Effector memory CD8-positive, alpha-beta T cell (primary cell): Measurements from ENCODE around the gene GSTM1.

Experiments
- ATAC-seq: fragments of 150-1000 bp; cut with Tn5 transposase; replicated peaks from 2 replicates; pipeline ENCODE4 v1.10.0; 2021; ENCODE audit warnings: mild to moderate bottlenecking, moderate library complexity
- DNase-seq, 3 experiments: peaks; one replicate each; pipeline ENCODE4 v3.0.0; 2021
- H3K27ac Mint-ChIP-seq, 2 donors: one replicate each; pipeline ENCODE4 v1.8.0; 2022; ENCODE audit warnings: mild to moderate bottlenecking in 2 of 2, mixed read lengths in 2 of 2, moderate library complexity in 2 of 2
- H3K27me3 Mint-ChIP-seq, 2 donors: one replicate each; pipeline ENCODE4 v1.8.0; 2022; ENCODE audit warnings: mixed read lengths in 2 of 2
- H3K36me3 Mint-ChIP-seq: one replicate; pipeline ENCODE4 v1.8.0; 2022; ENCODE audit warnings: mild to moderate bottlenecking, moderate library complexity, mixed read lengths; ENCODE audit not compliant: insufficient read depth
- H3K4me1 Mint-ChIP-seq, 2 donors: one replicate each; pipeline ENCODE4 v1.8.0; 2022; ENCODE audit warnings: low read depth in 2 of 2, mixed read lengths in 2 of 2
- H3K4me3 Mint-ChIP-seq, 2 donors: one replicate each; pipeline ENCODE4 v1.8.0; 2022; ENCODE audit warnings: mild to moderate bottlenecking in 2 of 2, mixed read lengths in 2 of 2, moderate library complexity in 2 of 2
- H3K9me3 Mint-ChIP-seq, 2 donors: one replicate each; pipeline ENCODE4 v1.8.0; 2022; ENCODE audit warnings: mixed read lengths in 2 of 2
- total RNA-seq, 9 experiments: gene quantifications; one replicate each; lab custom pipeline; 2026; lab: John Stamatoyannopoulos, UW

GSTM1 gene
- 0 to 12.2 (median 7.5) reads per million in 9 experiments for total RNA-seq

- Mint-ChIP-seq H3K27me3 (no peaks in the 10 kb centered on the region), H3K4me1 (no peaks in the 10 kb centered on the region), H3K9me3 (no peaks in the 10 kb centered on the region), H3K27ac (no peak within 1 kb of the TSS), H3K36me3 (no peaks in the 10 kb centered on the region), H3K4me3 (no peak within 1 kb of the TSS)
- ATAC-seq (no peak), DNase-seq (no peak)
Observed at GRCh38 chr1:109687641-109688499, at the start of gene GSTM1. GSTM1 (plus strand) TSS chr1:109687817; CDS start chr1:109687874, 57 bp downstream.

- no peak overlapping the region for H3K27ac Mint-ChIP-seq
- H3K4me1 Mint-ChIP-seq = peaks cover 13 to 23% of the 10 kb centered on the region in 2 donors
- H3K4me3 Mint-ChIP-seq = no peak overlapping the region
- DNase-seq (no peak), ATAC-seq (no peak)
- H3K27me3 Mint-ChIP-seq = peaks cover 14 to 31% of the 10 kb centered on the region in 2 donors
- H3K36me3 Mint-ChIP-seq = peaks cover 16% of the 10 kb centered on the region
- H3K9me3 Mint-ChIP-seq = no peaks in the 10 kb centered on the region
Observed at GRCh38 chr1:109639063-109639840, 48.4 kb upstream of the GSTM1 start.

GRCh38 chr1:109639841-109640184, 47.8 kb upstream of the GSTM1 start:
- Mint-ChIP-seq H3K27ac (no peak overlapping the region), H3K4me3 (no peak overlapping the region), H3K4me1 (peaks cover 8 to 18% of the 10 kb centered on the region in 2 donors), H3K27me3 (peaks cover 14 to 36% of the 10 kb centered on the region in 2 donors), H3K9me3 (no peaks in the 10 kb centered on the region), H3K36me3 (peaks cover 16% of the 10 kb centered on the region)
- no peak for DNase-seq
- no peak for ATAC-seq

- H3K27ac Mint-ChIP-seq = no peak overlapping the region
- H3K27me3 Mint-ChIP-seq = peaks cover 14 to 40% of the 10 kb centered on the region in 2 donors
- H3K4me3 Mint-ChIP-seq = no peak overlapping the region
- peaks cover 16% of the 10 kb centered on the region for H3K36me3 Mint-ChIP-seq
- H3K4me1 Mint-ChIP-seq = peaks cover 7 to 15% of the 10 kb centered on the region in 2 donors
- peak; percentile 87 to 93 (median 92) for DNase-seq
- ATAC-seq = peak; percentile 80
- H3K9me3 Mint-ChIP-seq = no peaks in the 10 kb centered on the region
Observed at GRCh38 chr1:109640285-109640865, 47.2 kb upstream of the GSTM1 start.

- Mint-ChIP-seq H3K27me3 (peaks cover 14 to 39% of the 10 kb centered on the region in 2 donors), H3K4me3 (no peak overlapping the region), H3K36me3 (peaks cover 16% of the 10 kb centered on the region), H3K9me3 (no peaks in the 10 kb centered on the region), H3K4me1 (peaks cover 7 to 15% of the 10 kb centered on the region in 2 donors), H3K27ac (no peak overlapping the region)
- DNase-seq (no peak), ATAC-seq (no peak)
Observed at GRCh38 chr1:109641078-109641740, 46.4 kb upstream of the GSTM1 start.

- Mint-ChIP-seq H3K9me3 (no peaks in the 10 kb centered on the region), H3K4me3 (no peak overlapping the region), H3K4me1 (peaks cover 7 to 15% of the 10 kb centered on the region in 2 donors), H3K27me3 (peaks cover 14 to 33% of the 10 kb centered on the region in 2 donors), H3K27ac (no peak overlapping the region), H3K36me3 (peaks cover 12% of the 10 kb centered on the region)
- no peak for DNase-seq
- no peak for ATAC-seq
Observed at GRCh38 chr1:109641861-109642260, 45.8 kb upstream of the GSTM1 start.

- Mint-ChIP-seq H3K27me3 (peaks cover 14 to 27% of the 10 kb centered on the region in 2 donors), H3K4me1 (peaks cover 7 to 15% of the 10 kb centered on the region in 2 donors), H3K9me3 (no peaks in the 10 kb centered on the region), H3K4me3 (no peak overlapping the region), H3K36me3 (peaks cover 12% of the 10 kb centered on the region), H3K27ac (no peak overlapping the region)
- DNase-seq (no peak), ATAC-seq (no peak)
Observed at GRCh38 chr1:109642626-109643025, 45.0 kb upstream of the GSTM1 start.

GRCh38 chr1:109643385-109644230, 44.0 kb upstream of the GSTM1 start:
- H3K27me3 Mint-ChIP-seq = peaks cover 9 to 33% of the 10 kb centered on the region in 2 donors
- peaks cover 7 to 15% of the 10 kb centered on the region in 2 donors for H3K4me1 Mint-ChIP-seq
- peak overlapping the region in 1 of 2 donors; percentile 26 for H3K27ac Mint-ChIP-seq
- ATAC-seq = peak; percentile 93
- peak; percentile 87 to 89 (median 88) for DNase-seq
- peak overlapping the region in 1 of 2 donors; percentile 8 for H3K4me3 Mint-ChIP-seq
- no peaks in the 10 kb centered on the region for H3K9me3 Mint-ChIP-seq
- peaks cover 12% of the 10 kb centered on the region for H3K36me3 Mint-ChIP-seq

GRCh38 chr1:109644670-109645069, 42.9 kb upstream of the GSTM1 start:
- Mint-ChIP-seq H3K36me3 (peaks cover 10% of the 10 kb centered on the region), H3K9me3 (no peaks in the 10 kb centered on the region), H3K27me3 (peaks cover 5 to 33% of the 10 kb centered on the region in 2 donors), H3K4me1 (peaks cover 7 to 15% of the 10 kb centered on the region in 2 donors), H3K27ac (no peak overlapping the region), H3K4me3 (no peak overlapping the region)
- no peak for ATAC-seq
- DNase-seq = no peak

GRCh38 chr1:109649491-109649914, 38.1 kb upstream of the GSTM1 start:
- H3K36me3 Mint-ChIP-seq = no peaks in the 10 kb centered on the region
- no peak overlapping the region for H3K4me3 Mint-ChIP-seq
- no peaks in the 10 kb centered on the region for H3K9me3 Mint-ChIP-seq
- H3K27me3 Mint-ChIP-seq = peaks cover 6 to 50% of the 10 kb centered on the region in 2 donors
- H3K4me1 Mint-ChIP-seq = no peaks in the 10 kb centered on the region
- ATAC-seq = no peak
- no peak for DNase-seq
- H3K27ac Mint-ChIP-seq = no peak overlapping the region

- no peak for DNase-seq
- Mint-ChIP-seq H3K27ac (no peak overlapping the region), H3K36me3 (peaks cover 3% of the 10 kb centered on the region), H3K4me1 (peaks cover 0 to 8% of the 10 kb centered on the region in 2 donors), H3K4me3 (no peak overlapping the region), H3K9me3 (no peaks in the 10 kb centered on the region), H3K27me3 (peaks cover 10 to 44% of the 10 kb centered on the region in 2 donors)
- ATAC-seq = no peak
Observed at GRCh38 chr1:109650609-109651008, 37.0 kb upstream of the GSTM1 start.

GRCh38 chr1:109652402-109652801, 35.2 kb upstream of the GSTM1 start:
- DNase-seq = no peak
- Mint-ChIP-seq H3K27me3 (peaks cover 10 to 44% of the 10 kb centered on the region in 2 donors), H3K9me3 (no peaks in the 10 kb centered on the region), H3K4me1 (peaks cover 4 to 17% of the 10 kb centered on the region in 2 donors), H3K4me3 (no peak overlapping the region), H3K36me3 (peaks cover 3% of the 10 kb centered on the region), H3K27ac (no peak overlapping the region)
- ATAC-seq = no peak
